Panc1 (cell line): ENCODE measurements around the gene CBY1. TPM values are rescaled to one million over a fixed set of nuclear protein-coding genes. Genes with fewer than 3 reads are reported as not detected.

Experiments used
- ATAC-seq: fragments of 200-7000 bp; cut with Tn5 transposase; 2 replicates; pipeline ENCODE4 v1.9.1; 2020; ENCODE audit warnings: mild to moderate bottlenecking, moderate library complexity
- BruUV-seq: library from RNA; stranded (reverse); fragments of 400-500 nt; replicated peaks from 2 replicates; lab custom pipeline; 2021; lab: Mats Ljungman, UMichigan
- CTCF ChIA-PET: fragments of 300-600 bp; sonication (Branson Sonifier 250); formaldehyde crosslinking; loops from one replicate; lab custom pipeline; 2022; ENCODE audit warnings: antibody characterized with exemption; lab: Charles Lee
- POLR2A ChIA-PET: fragments of 300-600 bp; sonication (Branson Sonifier 250); formaldehyde crosslinking; loops from one replicate; lab custom pipeline; 2022; ENCODE audit warnings: antibody characterized with exemption; lab: Charles Lee
- DNase-seq: peaks from one replicate; pipeline ENCODE4 v3.0.0-alpha.2; 2010; ENCODE audit warnings: low read depth, low spot score
- H3K27ac ChIP-seq: 2 replicates; pipeline ENCODE4 v1.5.1; 2011; ENCODE audit warnings: mild to moderate bottlenecking, low read length, inconsistent platforms
- H3K27me3 ChIP-seq: fragments of 200-500 bp; sonication (Bioruptor generic); 2 replicates; pipeline ENCODE4 v1.6.0; 2014; ENCODE audit warnings: low read length, inconsistent platforms; ENCODE audit not compliant: control insufficient read depth, insufficient read depth
- H3K36me3 ChIP-seq: fragments of 200-500 bp; sonication (Bioruptor generic); 2 replicates; pipeline ENCODE4 v1.5.1; 2014; ENCODE audit warnings: inconsistent platforms, mild to moderate bottlenecking, low read length, moderate library complexity; ENCODE audit not compliant: control insufficient read depth, insufficient read depth
- H3K4me1 ChIP-seq: 2 replicates; pipeline ENCODE4 v1.5.1; 2011; ENCODE audit warnings: inconsistent platforms, mild to moderate bottlenecking, low read length, moderate library complexity; ENCODE audit not compliant: control insufficient read depth, insufficient read depth
- H3K4me3 ChIP-seq, 2 experiments: 2 replicates each; pipeline ENCODE4 v1.5.1; 2011 to 2012; ENCODE audit warnings: low read depth in 2 of 2, low read length in 2 of 2, mild to moderate bottlenecking in 2 of 2, inconsistent platforms in 1 of 2, moderate library complexity in 1 of 2
- H3K9me3 ChIP-seq: fragments of 200-500 bp; sonication (Bioruptor generic); 2 replicates; pipeline ENCODE4 v1.5.1; 2014; ENCODE audit warnings: low read depth, mild to moderate bottlenecking, inconsistent platforms, low read length, moderate library complexity; ENCODE audit not compliant: control insufficient read depth, insufficient read depth
- CTCF ChIP-seq: fragments of 450-650 bp; IDR thresholded peaks from 2 replicates; pipeline ENCODE4 v1.5.1; 2017; ENCODE audit warnings: mild to moderate bottlenecking
- POLR2AphosphoS5 ChIP-seq: IDR thresholded peaks from 2 replicates; pipeline ENCODE4 v1.6.1; 2012; ENCODE audit warnings: mild to moderate bottlenecking, low read depth, low read length, moderate library complexity
- SIN3A ChIP-seq: IDR thresholded peaks from 2 replicates; pipeline ENCODE4 v1.6.1; 2012; ENCODE audit warnings: low read depth, mild to moderate bottlenecking, low read length, moderate library complexity, borderline replicate concordance; ENCODE audit not compliant: insufficient read depth
- TCF7L2 ChIP-seq: IDR thresholded peaks from 2 replicates; pipeline ENCODE4 v1.6.1; 2011; ENCODE audit warnings: mild to moderate bottlenecking, low read depth, low read length, inconsistent platforms
- in situ Hi-C: cut with HindIII; loops from 2 replicates; pipeline ENCODE4 v1.10.0; 2016; ENCODE audit warnings: low sequenced_read_pairs, low pct_unique_long_range_greater_than_20kb
- intact Hi-C: fragments of 100-400 bp; cut with micrococcal nuclease; formaldehyde crosslinking; loops from one replicate; pipeline ENCODE4 v1.10.0; 2022; ENCODE audit not compliant: unreplicated experiment
- total RNA-seq: library from RNA; stranded (reverse); gene quantifications from one replicate; pipeline ENCODE4 v1.2.1, GENCODE V29; 2021; ENCODE audit not compliant: unreplicated experiment
- TF ChIP-seq, protein P1 (sequence below), 2 experiments: IDR thresholded peaks; 2 replicates each; pipeline ENCODE4 v1.6.1; 2011 to 2012; ENCODE audit warnings: low read depth in 2 of 2, control low read depth in 1 of 2, low read length in 1 of 2, mild to moderate bottlenecking in 1 of 2, moderate library complexity in 1 of 2; ENCODE audit not compliant: insufficient read depth in 1 of 2

Gene CBY1
- total RNA-seq, 1 experiment from 2014 or later, result 20.4 TPM

DNA sequence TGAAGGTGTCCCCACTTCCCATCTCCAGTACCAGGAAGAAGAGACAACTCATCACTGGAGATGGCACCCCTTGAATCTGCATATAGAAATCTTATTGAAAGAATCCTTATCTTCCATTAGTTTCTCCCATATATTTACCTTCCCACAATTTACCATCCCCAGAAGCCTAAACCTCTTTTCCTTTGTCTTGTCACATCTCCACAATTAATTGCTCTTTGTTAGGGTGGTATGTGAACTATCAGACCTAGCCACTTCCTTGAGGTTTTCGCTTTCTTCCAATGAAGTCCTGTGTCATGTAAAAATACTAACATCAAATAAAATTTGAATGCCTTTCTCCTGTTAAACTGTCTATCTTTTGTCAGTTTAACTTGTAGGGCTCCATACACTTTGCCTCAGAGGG lies 38.2 kb upstream of the CBY1 start:
- CTCF ChIA-PET, result no interaction called here
- Histone ChIP-seq H3K27ac (no peak overlapping the region), H3K27me3 (no peaks in the 10 kb centered on the region), H3K4me1 (no peaks in the 10 kb centered on the region), H3K9me3 (no peaks in the 10 kb centered on the region), H3K36me3 (no peaks in the 10 kb centered on the region), H3K4me3 (no peak overlapping the region)
- BruUV-seq, result no TSS peak
- ATAC-seq (no peak), DNase-seq (no peak)
- in situ Hi-C loops, result no loop called here
- intact Hi-C loops, result no loop called here
- POLR2A ChIA-PET, result interaction anchor here (0.6 kb wide), 1 partner anchor 479 kb away, joined by 5 read pairs; no protein-coding TSS in a partner anchor
- TF ChIP-seq CTCF, result no peak

DNA sequence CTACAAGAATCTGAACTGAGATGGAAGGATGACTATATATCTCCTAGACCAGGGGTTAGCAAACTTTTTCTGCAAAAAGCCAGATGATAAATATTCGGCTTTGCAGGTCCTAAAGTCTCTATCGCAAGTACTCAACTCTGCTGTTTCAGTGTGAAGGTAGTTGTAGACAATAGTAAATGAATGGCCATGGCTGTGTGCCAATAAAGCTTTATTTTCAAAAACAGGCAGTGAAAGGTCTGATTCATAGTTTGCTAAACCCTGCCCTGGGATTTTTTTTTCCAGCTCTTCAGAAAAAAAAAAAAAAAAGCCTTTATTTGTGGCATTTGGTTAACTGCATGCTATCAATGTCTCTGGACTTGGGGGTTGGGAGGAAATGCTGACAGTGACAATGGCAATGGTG lies 37.8 kb upstream of the CBY1 start:
- DNase-seq (no peak), ATAC-seq (no peak)
- no peaks in the 10 kb centered on the region for H3K27me3 ChIP-seq
- no peak overlapping the region for H3K27ac ChIP-seq
- TF ChIP-seq TCF7L2, result no peak
- TF ChIP-seq SIN3A, result no peak
- TF ChIP-seq, protein P1, sequence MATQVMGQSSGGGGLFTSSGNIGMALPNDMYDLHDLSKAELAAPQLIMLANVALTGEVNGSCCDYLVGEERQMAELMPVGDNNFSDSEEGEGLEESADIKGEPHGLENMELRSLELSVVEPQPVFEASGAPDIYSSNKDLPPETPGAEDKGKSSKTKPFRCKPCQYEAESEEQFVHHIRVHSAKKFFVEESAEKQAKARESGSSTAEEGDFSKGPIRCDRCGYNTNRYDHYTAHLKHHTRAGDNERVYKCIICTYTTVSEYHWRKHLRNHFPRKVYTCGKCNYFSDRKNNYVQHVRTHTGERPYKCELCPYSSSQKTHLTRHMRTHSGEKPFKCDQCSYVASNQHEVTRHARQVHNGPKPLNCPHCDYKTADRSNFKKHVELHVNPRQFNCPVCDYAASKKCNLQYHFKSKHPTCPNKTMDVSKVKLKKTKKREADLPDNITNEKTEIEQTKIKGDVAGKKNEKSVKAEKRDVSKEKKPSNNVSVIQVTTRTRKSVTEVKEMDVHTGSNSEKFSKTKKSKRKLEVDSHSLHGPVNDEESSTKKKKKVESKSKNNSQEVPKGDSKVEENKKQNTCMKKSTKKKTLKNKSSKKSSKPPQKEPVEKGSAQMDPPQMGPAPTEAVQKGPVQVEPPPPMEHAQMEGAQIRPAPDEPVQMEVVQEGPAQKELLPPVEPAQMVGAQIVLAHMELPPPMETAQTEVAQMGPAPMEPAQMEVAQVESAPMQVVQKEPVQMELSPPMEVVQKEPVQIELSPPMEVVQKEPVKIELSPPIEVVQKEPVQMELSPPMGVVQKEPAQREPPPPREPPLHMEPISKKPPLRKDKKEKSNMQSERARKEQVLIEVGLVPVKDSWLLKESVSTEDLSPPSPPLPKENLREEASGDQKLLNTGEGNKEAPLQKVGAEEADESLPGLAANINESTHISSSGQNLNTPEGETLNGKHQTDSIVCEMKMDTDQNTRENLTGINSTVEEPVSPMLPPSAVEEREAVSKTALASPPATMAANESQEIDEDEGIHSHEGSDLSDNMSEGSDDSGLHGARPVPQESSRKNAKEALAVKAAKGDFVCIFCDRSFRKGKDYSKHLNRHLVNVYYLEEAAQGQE (IDR thresholded peaks at IDR 0.05; ENCODE audit: insufficient read depth in 1 of 2, low read depth in 2 of 2, low read length in 1 of 2), result no peak
- TF ChIP-seq CTCF, result no peak
- TF ChIP-seq POLR2AphosphoS5, result no peak
- ChIA-PET POLR2A (interaction anchor here (0.6 kb wide), 1 partner anchor 479 kb away, joined by 5 read pairs; no protein-coding TSS in a partner anchor), CTCF (no interaction called here)
- no TSS peak for BruUV-seq
- no peaks in the 10 kb centered on the region for H3K9me3 ChIP-seq
- in situ Hi-C loops, result no loop called here
- intact Hi-C loops, result no loop called here
- H3K36me3 ChIP-seq, result no peaks in the 10 kb centered on the region
- no peaks in the 10 kb centered on the region for H3K4me1 ChIP-seq
- H3K4me3 ChIP-seq, result no peak overlapping the region

GRCh38 chr22:38623351-38623750 lies 33.1 kb upstream of the CBY1 start:
- no peaks in the 10 kb centered on the region for H3K4me1 ChIP-seq
- no peak for DNase-seq
- no peak overlapping the region for H3K4me3 ChIP-seq
- ChIA-PET POLR2A (no interaction called here), CTCF (no interaction called here)
- BruUV-seq, result no TSS peak
- no peak for ATAC-seq
- H3K27ac ChIP-seq, result no peak overlapping the region
- no peak for TF ChIP-seq TCF7L2
- TF ChIP-seq, protein P1 (IDR thresholded peaks at IDR 0.05; ENCODE audit: insufficient read depth in 1 of 2, low read depth in 2 of 2, low read length in 1 of 2), result no peak
- TF ChIP-seq SIN3A, result no peak
- TF ChIP-seq POLR2AphosphoS5, result no peak
- TF ChIP-seq CTCF, result no peak
- H3K36me3 ChIP-seq, result no peaks in the 10 kb centered on the region
- H3K9me3 ChIP-seq, result no peaks in the 10 kb centered on the region
- no peaks in the 10 kb centered on the region for H3K27me3 ChIP-seq
- intact Hi-C loops (no loop called here), in situ Hi-C loops (no loop called here)
